NK-92 (cell line): ENCODE data around the gene CFAP410.
"Not testable (repeated sequence)": the region's sequence is repeated elsewhere in the genome, so short reads cannot be mapped to it uniquely, and the experiment has no call there.

Experiments used
- DNase-seq: peaks from one replicate; lab custom pipeline; 2025; ENCODE audit not compliant: unreplicated experiment; lab: John Stamatoyannopoulos, UW

CFAP410 gene

GRCh38 chr21:44351535-44352252, 12.5 kb upstream of the CFAP410 start:
- DNase-seq: no peak

- DNase-seq: no peak
Observed at GRCh38 chr21:44350773-44351481, 11.7 kb upstream of the CFAP410 start.

- DNase-seq: no peak
Observed at GRCh38 chr21:44349847-44350772, 10.9 kb upstream of the CFAP410 start.

GRCh38 chr21:44349416-44349846, 10.2 kb upstream of the CFAP410 start:
- no peak for DNase-seq

GRCh38 chr21:44348861-44349260, 9.7 kb upstream of the CFAP410 start:
- no peak for DNase-seq

GRCh38 chr21:44347911-44348451, 8.8 kb upstream of the CFAP410 start:
- DNase-seq: no peak

GRCh38 chr21:44345495-44345894, 6.3 kb upstream of the CFAP410 start:
- no peak for DNase-seq

- no peak for DNase-seq
Observed at GRCh38 chr21:44344541-44345183, 5.5 kb upstream of the CFAP410 start.

- not testable (repeated sequence) for DNase-seq
Observed at GRCh38 chr21:44342981-44343380, 3.8 kb upstream of the CFAP410 start.

- not testable (repeated sequence) for DNase-seq
Observed at GRCh38 chr21:44341726-44342458, 2.7 kb upstream of the CFAP410 start.

GRCh38 chr21:44337941-44338895, 972 bp downstream of the CFAP410 start:
- no peak for DNase-seq

- no peak for DNase-seq
Observed at GRCh38 chr21:44337449-44337848, 1.7 kb downstream of the CFAP410 start.

- DNase-seq: no peak
Observed at GRCh38 chr21:44335266-44336059, 3.7 kb downstream of the CFAP410 start.

- no peak for DNase-seq
Observed at GRCh38 chr21:44334329-44335030, 4.7 kb downstream of the CFAP410 start.

GRCh38 chr21:44333509-44334328, 5.5 kb downstream of the CFAP410 start:
- DNase-seq: no peak

- DNase-seq: no peak
Observed at GRCh38 chr21:44332965-44333364, 6.2 kb downstream of the CFAP410 start.

GRCh38 chr21:44332383-44332782, 6.8 kb downstream of the CFAP410 start:
- no peak for DNase-seq
